PC-3 (cell line): ENCODE measurements around the gene JAK3. TPM values are rescaled to one million over a fixed set of nuclear protein-coding genes. Genes with fewer than 3 reads are reported as not detected.

Experiments used
- ATAC-seq: fragments of 200-7000 bp; cut with Tn5 transposase; 2 replicates; pipeline ENCODE4 v1.9.1; 2020; ENCODE audit warnings: mild to moderate bottlenecking, moderate library complexity
- BruUV-seq: library from RNA; stranded (reverse); fragments of 400-500 nt; replicated peaks from 2 replicates; lab custom pipeline; 2021; lab: Mats Ljungman, UMichigan
- CTCF ChIA-PET: fragments of 300-600 bp; sonication (Branson Sonifier 250); formaldehyde crosslinking; loops from one replicate; lab custom pipeline; 2022; ENCODE audit warnings: antibody characterized with exemption; lab: Charles Lee
- POLR2A ChIA-PET: fragments of 300-600 bp; sonication (Branson Sonifier 250); formaldehyde crosslinking; loops from one replicate; lab custom pipeline; 2022; ENCODE audit warnings: antibody characterized with exemption; ENCODE audit not compliant: unreplicated experiment; lab: Charles Lee
- DNase-seq: peaks from one replicate; pipeline ENCODE4 v3.0.0-alpha.2; 2015
- H2AFZ ChIP-seq: fragments of 300-600 bp; sonication (generic); 2 replicates; pipeline ENCODE4 v1.6.0; 2016; ENCODE audit warnings: antibody characterized with exemption, low read length
- H3F3A ChIP-seq: fragments of 300-600 bp; sonication (generic); one replicate; pipeline ENCODE4 v1.6.0; 2017; ENCODE audit warnings: antibody characterized with exemption, low read length, control low read depth, mild to moderate bottlenecking; ENCODE audit not compliant: unreplicated experiment
- H3K27ac ChIP-seq: fragments of 300-600 bp; sonication (generic); 2 replicates; pipeline ENCODE4 v1.5.1; 2016; ENCODE audit warnings: mild to moderate bottlenecking, low read length
- H3K27me3 ChIP-seq: fragments of 300-600 bp; sonication (generic); 2 replicates; pipeline ENCODE4 v1.6.1; 2016; ENCODE audit warnings: low read length, mixed read lengths
- H3K36me3 ChIP-seq: fragments of 300-600 bp; sonication (generic); 2 replicates; pipeline ENCODE4 v1.6.1; 2016; ENCODE audit warnings: low read depth, mixed run types, low read length, mixed read lengths
- H3K4me1 ChIP-seq: fragments of 300-600 bp; sonication (generic); 2 replicates; pipeline ENCODE4 v1.5.1; 2016; ENCODE audit warnings: low read length; ENCODE audit not compliant: insufficient read depth
- H3K4me2 ChIP-seq: fragments of 300-600 bp; sonication (generic); 2 replicates; pipeline ENCODE4 v1.6.0; 2016; ENCODE audit warnings: low read length
- H3K4me3 ChIP-seq: fragments of 300-600 bp; sonication (generic); 2 replicates; pipeline ENCODE4 v1.5.1; 2016; ENCODE audit warnings: mild to moderate bottlenecking, low read length, mixed read lengths
- H3K79me2 ChIP-seq: fragments of 300-600 bp; sonication (generic); 2 replicates; pipeline ENCODE4 v1.6.1; 2017; ENCODE audit warnings: low read length, mixed read lengths
- H3K9ac ChIP-seq: fragments of 300-600 bp; sonication (generic); 2 replicates; pipeline ENCODE4 v1.6.0; 2016; ENCODE audit warnings: mild to moderate bottlenecking, low read length
- H3K9me2 ChIP-seq: fragments of 300-600 bp; sonication (generic); replicated peaks from 2 replicates; pipeline ENCODE4 v1.6.1; 2016; ENCODE audit warnings: mixed run types, low read length, mixed read lengths
- H3K9me3 ChIP-seq: fragments of 300-600 bp; sonication (generic); 2 replicates; pipeline ENCODE4 v1.6.1; 2016; ENCODE audit warnings: low read length, mixed read lengths
- H4K20me1 ChIP-seq: fragments of 300-600 bp; sonication (generic); 2 replicates; pipeline ENCODE4 v1.6.1; 2016; ENCODE audit warnings: low read length, mixed read lengths
- EZH2 ChIP-seq: fragments of 300-600 bp; sonication (generic); IDR thresholded peaks from one replicate; pipeline ENCODE4 v1.6.1; 2017; ENCODE audit warnings: antibody characterized with exemption, mild to moderate bottlenecking, low read length; ENCODE audit not compliant: unreplicated experiment
- EZH2phosphoT487 ChIP-seq: fragments of 300-600 bp; sonication (generic); IDR thresholded peaks from 2 replicates; pipeline ENCODE4 v1.6.1; 2018; ENCODE audit warnings: mild to moderate bottlenecking, antibody characterized with exemption, low read length, borderline replicate concordance
- intact Hi-C: fragments of 100-400 bp; cut with micrococcal nuclease; formaldehyde crosslinking; loops from 2 replicates; pipeline ENCODE4 v1.9.0; 2023
- total RNA-seq: library from RNA; depleted of rRNA; stranded (reverse); fragments of >200 nt; gene quantifications from 2 replicates; pipeline ENCODE4 v1.2.3, GENCODE V29; 2014
- TF ChIP-seq, protein P1 (sequence below): fragments of 300-600 bp; sonication (generic); conservative IDR thresholded peaks from 2 replicates; pipeline ENCODE4 v1.5.1; 2017; ENCODE audit warnings: antibody characterized with exemption, low read depth, mild to moderate bottlenecking, low read length

Gene JAK3
- total RNA-seq, 1 experiment from 2014 or later: 1.5 TPM

DNA sequence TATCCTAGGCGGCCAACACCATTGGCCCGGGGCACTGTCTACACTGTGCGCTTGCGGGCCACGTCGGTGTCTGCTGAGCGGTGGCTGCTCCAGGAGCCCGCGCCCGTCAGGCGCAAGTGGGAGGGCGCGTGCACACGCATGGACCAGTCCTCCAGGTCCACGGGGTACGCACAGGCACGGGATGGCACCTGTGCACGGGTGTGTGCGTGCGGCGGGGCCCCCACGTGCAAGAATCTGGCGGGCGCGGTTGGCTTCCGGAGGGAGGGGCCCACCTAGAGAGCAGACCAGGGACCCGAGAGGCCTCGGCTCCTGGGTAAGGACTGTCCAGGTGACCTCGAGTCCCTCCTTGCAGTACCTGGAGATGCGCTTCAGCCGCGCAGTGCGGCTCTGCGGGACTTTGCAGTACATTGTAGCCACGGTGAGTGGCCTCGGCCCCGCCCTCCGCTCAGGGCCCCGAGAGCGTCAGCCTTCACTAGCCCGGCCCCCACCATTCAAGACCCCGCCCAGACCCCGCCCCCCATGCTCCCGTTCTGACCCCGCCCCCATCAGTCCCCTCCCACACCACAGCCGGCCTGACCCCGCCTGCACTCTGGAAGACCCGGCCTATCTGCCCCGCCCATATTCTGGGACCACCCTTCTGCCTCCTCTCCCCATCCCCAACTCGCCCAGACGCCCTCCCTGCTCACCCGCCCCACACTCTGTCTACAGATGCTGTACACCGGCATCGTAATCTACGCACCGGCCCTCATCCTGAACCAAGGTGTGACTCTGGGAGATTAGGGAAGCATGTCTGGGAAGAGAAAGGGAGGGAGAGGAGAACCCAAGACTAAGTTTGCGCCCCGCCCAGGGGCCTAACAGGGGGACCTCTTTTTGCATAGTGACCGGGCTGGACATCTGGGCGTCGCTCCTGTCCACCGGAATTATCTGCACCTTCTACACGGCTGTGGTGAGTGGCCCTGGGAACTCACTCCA lies 26.3 kb upstream of the JAK3 start:
- H3K4me1 ChIP-seq: peaks cover 5% of the 10 kb centered on the region; the same call in 1 of the 2 replicates
- ChIA-PET CTCF (no interaction called here), POLR2A (no interaction called here)
- peak overlapping the region; percentile 65 for H3K4me3 ChIP-seq
- H3K9ac ChIP-seq: no peak overlapping the region
- peak overlapping the region; percentile 85 for H3K4me2 ChIP-seq
- TF ChIP-seq, protein P1, sequence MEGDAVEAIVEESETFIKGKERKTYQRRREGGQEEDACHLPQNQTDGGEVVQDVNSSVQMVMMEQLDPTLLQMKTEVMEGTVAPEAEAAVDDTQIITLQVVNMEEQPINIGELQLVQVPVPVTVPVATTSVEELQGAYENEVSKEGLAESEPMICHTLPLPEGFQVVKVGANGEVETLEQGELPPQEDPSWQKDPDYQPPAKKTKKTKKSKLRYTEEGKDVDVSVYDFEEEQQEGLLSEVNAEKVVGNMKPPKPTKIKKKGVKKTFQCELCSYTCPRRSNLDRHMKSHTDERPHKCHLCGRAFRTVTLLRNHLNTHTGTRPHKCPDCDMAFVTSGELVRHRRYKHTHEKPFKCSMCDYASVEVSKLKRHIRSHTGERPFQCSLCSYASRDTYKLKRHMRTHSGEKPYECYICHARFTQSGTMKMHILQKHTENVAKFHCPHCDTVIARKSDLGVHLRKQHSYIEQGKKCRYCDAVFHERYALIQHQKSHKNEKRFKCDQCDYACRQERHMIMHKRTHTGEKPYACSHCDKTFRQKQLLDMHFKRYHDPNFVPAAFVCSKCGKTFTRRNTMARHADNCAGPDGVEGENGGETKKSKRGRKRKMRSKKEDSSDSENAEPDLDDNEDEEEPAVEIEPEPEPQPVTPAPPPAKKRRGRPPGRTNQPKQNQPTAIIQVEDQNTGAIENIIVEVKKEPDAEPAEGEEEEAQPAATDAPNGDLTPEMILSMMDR: no peak
- H3K27ac ChIP-seq: no peak overlapping the region
- H3K27me3 ChIP-seq: 0 out of 2 replicates have a peak, but pooled peaks cover 12% of the 10 kb centered on the region
- H3K9me2 ChIP-seq: no peaks in the 10 kb centered on the region
- intact Hi-C loops: loop anchor here (5.0 kb wide), 1 partner anchor 123 kb away; no protein-coding TSS in a partner anchor
- no peaks in the 10 kb centered on the region for H3K79me2 ChIP-seq
- H3K36me3 ChIP-seq: no peaks in the 10 kb centered on the region
- no peaks in the 10 kb centered on the region for H4K20me1 ChIP-seq
- peak; percentile 60 for DNase-seq
- no peaks in the 10 kb centered on the region for H3K9me3 ChIP-seq
- no TSS peak for BruUV-seq
- no peaks in the 10 kb centered on the region for H3F3A ChIP-seq
- peak overlapping the region; percentile 92 for H2AFZ ChIP-seq
- peak; percentile 56 for ATAC-seq

DNA sequence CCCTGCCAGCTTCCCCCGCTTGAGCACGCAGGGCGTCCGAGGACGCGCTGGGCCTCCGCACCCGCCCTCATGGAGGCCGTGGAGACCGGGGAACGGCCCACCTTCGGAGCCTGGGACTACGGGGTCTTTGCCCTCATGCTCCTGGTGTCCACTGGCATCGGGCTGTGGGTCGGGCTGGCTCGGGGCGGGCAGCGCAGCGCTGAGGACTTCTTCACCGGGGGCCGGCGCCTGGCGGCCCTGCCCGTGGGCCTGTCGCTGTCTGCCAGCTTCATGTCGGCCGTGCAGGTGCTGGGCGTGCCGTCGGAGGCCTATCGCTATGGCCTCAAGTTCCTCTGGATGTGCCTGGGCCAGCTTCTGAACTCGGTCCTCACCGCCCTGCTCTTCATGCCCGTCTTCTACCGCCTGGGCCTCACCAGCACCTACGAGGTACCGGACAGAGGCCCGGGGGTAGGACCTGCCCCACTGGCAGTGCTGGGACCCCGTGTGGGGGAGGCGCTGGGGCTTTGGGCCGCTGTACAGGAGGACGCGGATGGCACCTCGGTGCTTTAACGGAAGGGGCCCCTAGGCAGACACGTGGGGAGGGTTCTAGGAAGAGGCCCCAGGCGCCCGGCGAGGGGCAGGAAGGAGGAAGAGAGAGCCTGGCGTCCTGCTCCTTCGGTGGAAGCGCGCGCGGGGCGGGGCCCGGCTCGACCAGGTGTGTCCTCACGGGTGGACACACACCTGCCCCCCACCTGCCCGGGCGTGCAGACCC lies 24.6 kb upstream of the JAK3 start:
- peaks cover 5% of the 10 kb centered on the region; the same call in 1 of the 2 replicates for H3K4me1 ChIP-seq
- ATAC-seq (no peak), DNase-seq (no peak)
- intact Hi-C loops: loop anchor here (5.0 kb wide), 1 partner anchor 125 kb away; no protein-coding TSS in a partner anchor
- no TSS peak for BruUV-seq
- H3K79me2 ChIP-seq: no peaks in the 10 kb centered on the region
- H3K4me3 ChIP-seq: no peak overlapping the region
- ChIA-PET POLR2A (interaction anchor here (0.5 kb wide), 1 partner anchor 76 kb away, joined by 6 read pairs; no protein-coding TSS in a partner anchor), CTCF (interaction anchor here (0.6 to 3.1 kb wide), 2 partner anchors 61 to 65 kb away, joined by 3 to 105 read pairs; partner anchors contain the start of gene CCDC124)
- H3K4me2 ChIP-seq: no peak overlapping the region
- H3K27ac ChIP-seq: no peak overlapping the region
- no peak overlapping the region for H2AFZ ChIP-seq
- H3K9ac ChIP-seq: no peak overlapping the region
- H4K20me1 ChIP-seq: no peaks in the 10 kb centered on the region
- TF ChIP-seq, protein P1: no peak
- no peak for TF ChIP-seq EZH2
- no peak for TF ChIP-seq EZH2phosphoT487
- no peaks in the 10 kb centered on the region for H3F3A ChIP-seq
- no peaks in the 10 kb centered on the region for H3K36me3 ChIP-seq
- H3K27me3 ChIP-seq: 0 out of 2 replicates have a peak, but pooled peaks cover 12% of the 10 kb centered on the region
- no peaks in the 10 kb centered on the region for H3K9me2 ChIP-seq
- no peaks in the 10 kb centered on the region for H3K9me3 ChIP-seq
